H1 (cell line): ENCODE results near the gene CRTAP. TPM values are rescaled to one million over a fixed set of nuclear protein-coding genes. Genes with fewer than 3 reads are reported as not detected.

Experiments
- BCL11A ChIP-seq, 2 experiments: IDR thresholded peaks; one replicate each; pipeline ENCODE4 v1.6.1; 2011; ENCODE audit warnings: low read depth in 2 of 2, low read length in 2 of 2, mild to moderate bottlenecking in 2 of 2
- CBX5 ChIP-seq: fragments of 300-800, 300-1000 bp; sonication (generic); IDR thresholded peaks from 2 replicates; pipeline ENCODE4 v1.7.1; 2016; ENCODE audit warnings: antibody characterized with exemption, low read length, low read depth
- POU5F1 ChIP-seq: IDR thresholded peaks from 2 replicates; pipeline ENCODE4 v1.6.1; 2011; ENCODE audit warnings: low read depth, mild to moderate bottlenecking, low read length, moderate library complexity
- TBP ChIP-seq: IDR thresholded peaks from 2 replicates; pipeline ENCODE4 v1.6.1; 2011; ENCODE audit warnings: low read depth, low read length, improper control_type of control experiment
- TEAD4 ChIP-seq: IDR thresholded peaks from 2 replicates; pipeline ENCODE4 v1.6.1; 2012; ENCODE audit warnings: low read depth, low read length, inconsistent platforms, mixed read lengths
- polyA plus RNA-seq, 7 experiments: library from polyadenylated mRNA; depleted of rRNA in 3 of 7; stranded (reverse) in 5 of 7; unstranded in 2 of 7; fragments of >200 nt in 5 of 7; fragments of 200-250 nt in 2 of 7; gene quantifications; 1 replicate in 5 of 7; 2 replicates in 1 of 7; 4 replicates in 1 of 7; pipeline versions ENCODE4 v1.2.1 to v1.2.3, GENCODE V29; 2011 to 2013; ENCODE audit warnings: missing spikeins in 2 of 7, mixed read lengths in 2 of 7
- total RNA-seq: library from RNA; stranded (reverse); fragmentation: NEBNext Ultra II Directional; extraction: Animal tissue kit (Norgen Biotek cat#: 25700); gene quantifications from 2 replicates; pipeline ENCODE4 v1.2.1, GENCODE V29; 2021
- TF ChIP-seq, protein P1 (sequence below): fragments of 300-600 bp; sonication (generic); IDR thresholded peaks from 2 replicates; pipeline ENCODE4 v1.7.1; 2012; ENCODE audit warnings: low read length, moderate library complexity, mild to moderate bottlenecking, inconsistent platforms; ENCODE audit not compliant: insufficient replicate concordance
- TF ChIP-seq, protein P2 (sequence below): IDR thresholded peaks from 2 replicates; pipeline ENCODE4 v1.6.1; 2012; ENCODE audit warnings: low read length, inconsistent platforms

CRTAP gene
- total and polyA plus RNA-seq, 2 of the 8 experiments (the other 6 are each of a cell fraction or from before 2014, with no cell fraction given) = 159 to 188 TPM

DNA sequence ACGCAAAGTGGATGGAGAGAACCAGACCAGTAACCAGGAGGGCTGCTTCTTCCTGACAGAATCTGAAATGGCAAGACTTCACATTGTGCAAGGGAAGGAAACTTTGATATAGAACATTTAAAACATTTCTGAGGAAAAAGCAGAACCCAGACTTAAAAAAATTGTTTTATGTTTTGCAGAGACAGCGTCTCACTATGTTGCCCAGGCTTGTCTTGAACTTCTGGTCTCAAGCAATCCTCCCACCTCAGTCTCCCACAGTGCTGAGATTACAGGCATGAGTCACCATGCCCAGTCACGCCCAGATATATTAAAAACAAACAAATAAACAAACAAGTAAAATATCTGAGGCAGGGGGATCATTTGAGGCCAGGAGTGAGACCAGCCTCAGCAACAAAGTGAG lies 46.2 kb downstream of the CRTAP start (continued):
- TF ChIP-seq, protein P1, sequence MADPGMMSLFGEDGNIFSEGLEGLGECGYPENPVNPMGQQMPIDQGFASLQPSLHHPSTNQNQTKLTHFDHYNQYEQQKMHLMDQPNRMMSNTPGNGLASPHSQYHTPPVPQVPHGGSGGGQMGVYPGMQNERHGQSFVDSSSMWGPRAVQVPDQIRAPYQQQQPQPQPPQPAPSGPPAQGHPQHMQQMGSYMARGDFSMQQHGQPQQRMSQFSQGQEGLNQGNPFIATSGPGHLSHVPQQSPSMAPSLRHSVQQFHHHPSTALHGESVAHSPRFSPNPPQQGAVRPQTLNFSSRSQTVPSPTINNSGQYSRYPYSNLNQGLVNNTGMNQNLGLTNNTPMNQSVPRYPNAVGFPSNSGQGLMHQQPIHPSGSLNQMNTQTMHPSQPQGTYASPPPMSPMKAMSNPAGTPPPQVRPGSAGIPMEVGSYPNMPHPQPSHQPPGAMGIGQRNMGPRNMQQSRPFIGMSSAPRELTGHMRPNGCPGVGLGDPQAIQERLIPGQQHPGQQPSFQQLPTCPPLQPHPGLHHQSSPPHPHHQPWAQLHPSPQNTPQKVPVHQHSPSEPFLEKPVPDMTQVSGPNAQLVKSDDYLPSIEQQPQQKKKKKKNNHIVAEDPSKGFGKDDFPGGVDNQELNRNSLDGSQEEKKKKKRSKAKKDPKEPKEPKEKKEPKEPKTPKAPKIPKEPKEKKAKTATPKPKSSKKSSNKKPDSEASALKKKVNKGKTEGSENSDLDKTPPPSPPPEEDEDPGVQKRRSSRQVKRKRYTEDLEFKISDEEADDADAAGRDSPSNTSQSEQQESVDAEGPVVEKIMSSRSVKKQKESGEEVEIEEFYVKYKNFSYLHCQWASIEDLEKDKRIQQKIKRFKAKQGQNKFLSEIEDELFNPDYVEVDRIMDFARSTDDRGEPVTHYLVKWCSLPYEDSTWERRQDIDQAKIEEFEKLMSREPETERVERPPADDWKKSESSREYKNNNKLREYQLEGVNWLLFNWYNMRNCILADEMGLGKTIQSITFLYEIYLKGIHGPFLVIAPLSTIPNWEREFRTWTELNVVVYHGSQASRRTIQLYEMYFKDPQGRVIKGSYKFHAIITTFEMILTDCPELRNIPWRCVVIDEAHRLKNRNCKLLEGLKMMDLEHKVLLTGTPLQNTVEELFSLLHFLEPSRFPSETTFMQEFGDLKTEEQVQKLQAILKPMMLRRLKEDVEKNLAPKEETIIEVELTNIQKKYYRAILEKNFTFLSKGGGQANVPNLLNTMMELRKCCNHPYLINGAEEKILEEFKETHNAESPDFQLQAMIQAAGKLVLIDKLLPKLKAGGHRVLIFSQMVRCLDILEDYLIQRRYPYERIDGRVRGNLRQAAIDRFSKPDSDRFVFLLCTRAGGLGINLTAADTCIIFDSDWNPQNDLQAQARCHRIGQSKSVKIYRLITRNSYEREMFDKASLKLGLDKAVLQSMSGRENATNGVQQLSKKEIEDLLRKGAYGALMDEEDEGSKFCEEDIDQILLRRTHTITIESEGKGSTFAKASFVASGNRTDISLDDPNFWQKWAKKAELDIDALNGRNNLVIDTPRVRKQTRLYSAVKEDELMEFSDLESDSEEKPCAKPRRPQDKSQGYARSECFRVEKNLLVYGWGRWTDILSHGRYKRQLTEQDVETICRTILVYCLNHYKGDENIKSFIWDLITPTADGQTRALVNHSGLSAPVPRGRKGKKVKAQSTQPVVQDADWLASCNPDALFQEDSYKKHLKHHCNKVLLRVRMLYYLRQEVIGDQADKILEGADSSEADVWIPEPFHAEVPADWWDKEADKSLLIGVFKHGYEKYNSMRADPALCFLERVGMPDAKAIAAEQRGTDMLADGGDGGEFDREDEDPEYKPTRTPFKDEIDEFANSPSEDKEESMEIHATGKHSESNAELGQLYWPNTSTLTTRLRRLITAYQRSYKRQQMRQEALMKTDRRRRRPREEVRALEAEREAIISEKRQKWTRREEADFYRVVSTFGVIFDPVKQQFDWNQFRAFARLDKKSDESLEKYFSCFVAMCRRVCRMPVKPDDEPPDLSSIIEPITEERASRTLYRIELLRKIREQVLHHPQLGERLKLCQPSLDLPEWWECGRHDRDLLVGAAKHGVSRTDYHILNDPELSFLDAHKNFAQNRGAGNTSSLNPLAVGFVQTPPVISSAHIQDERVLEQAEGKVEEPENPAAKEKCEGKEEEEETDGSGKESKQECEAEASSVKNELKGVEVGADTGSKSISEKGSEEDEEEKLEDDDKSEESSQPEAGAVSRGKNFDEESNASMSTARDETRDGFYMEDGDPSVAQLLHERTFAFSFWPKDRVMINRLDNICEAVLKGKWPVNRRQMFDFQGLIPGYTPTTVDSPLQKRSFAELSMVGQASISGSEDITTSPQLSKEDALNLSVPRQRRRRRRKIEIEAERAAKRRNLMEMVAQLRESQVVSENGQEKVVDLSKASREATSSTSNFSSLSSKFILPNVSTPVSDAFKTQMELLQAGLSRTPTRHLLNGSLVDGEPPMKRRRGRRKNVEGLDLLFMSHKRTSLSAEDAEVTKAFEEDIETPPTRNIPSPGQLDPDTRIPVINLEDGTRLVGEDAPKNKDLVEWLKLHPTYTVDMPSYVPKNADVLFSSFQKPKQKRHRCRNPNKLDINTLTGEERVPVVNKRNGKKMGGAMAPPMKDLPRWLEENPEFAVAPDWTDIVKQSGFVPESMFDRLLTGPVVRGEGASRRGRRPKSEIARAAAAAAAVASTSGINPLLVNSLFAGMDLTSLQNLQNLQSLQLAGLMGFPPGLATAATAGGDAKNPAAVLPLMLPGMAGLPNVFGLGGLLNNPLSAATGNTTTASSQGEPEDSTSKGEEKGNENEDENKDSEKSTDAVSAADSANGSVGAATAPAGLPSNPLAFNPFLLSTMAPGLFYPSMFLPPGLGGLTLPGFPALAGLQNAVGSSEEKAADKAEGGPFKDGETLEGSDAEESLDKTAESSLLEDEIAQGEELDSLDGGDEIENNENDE = no peak
- TF ChIP-seq POU5F1 = no peak
- TF ChIP-seq, protein P2, sequence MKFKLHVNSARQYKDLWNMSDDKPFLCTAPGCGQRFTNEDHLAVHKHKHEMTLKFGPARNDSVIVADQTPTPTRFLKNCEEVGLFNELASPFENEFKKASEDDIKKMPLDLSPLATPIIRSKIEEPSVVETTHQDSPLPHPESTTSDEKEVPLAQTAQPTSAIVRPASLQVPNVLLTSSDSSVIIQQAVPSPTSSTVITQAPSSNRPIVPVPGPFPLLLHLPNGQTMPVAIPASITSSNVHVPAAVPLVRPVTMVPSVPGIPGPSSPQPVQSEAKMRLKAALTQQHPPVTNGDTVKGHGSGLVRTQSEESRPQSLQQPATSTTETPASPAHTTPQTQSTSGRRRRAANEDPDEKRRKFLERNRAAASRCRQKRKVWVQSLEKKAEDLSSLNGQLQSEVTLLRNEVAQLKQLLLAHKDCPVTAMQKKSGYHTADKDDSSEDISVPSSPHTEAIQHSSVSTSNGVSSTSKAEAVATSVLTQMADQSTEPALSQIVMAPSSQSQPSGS = no peak
- TF ChIP-seq BCL11A (IDR thresholded peaks at IDR 0.05; ENCODE audit: low read depth in 2 of 2, low read length in 2 of 2) = no peak
- no peak for TF ChIP-seq TBP
- TF ChIP-seq TEAD4 = no peak
- TF ChIP-seq CBX5 = no peak
